Smooth muscle cell of the umbilical artery (primary cell): Measurements from ENCODE around the gene ASB1. TPM values are rescaled to one million over a fixed set of nuclear protein-coding genes. Genes with fewer than 3 reads are reported as not detected.

Source experiments
- total RNA-seq: library from RNA; depleted of rRNA; stranded (reverse); fragments of >200 nt; gene quantifications from 2 replicates; pipeline ENCODE4 v1.2.3, GENCODE V29; 2014

Gene ASB1, protein sequence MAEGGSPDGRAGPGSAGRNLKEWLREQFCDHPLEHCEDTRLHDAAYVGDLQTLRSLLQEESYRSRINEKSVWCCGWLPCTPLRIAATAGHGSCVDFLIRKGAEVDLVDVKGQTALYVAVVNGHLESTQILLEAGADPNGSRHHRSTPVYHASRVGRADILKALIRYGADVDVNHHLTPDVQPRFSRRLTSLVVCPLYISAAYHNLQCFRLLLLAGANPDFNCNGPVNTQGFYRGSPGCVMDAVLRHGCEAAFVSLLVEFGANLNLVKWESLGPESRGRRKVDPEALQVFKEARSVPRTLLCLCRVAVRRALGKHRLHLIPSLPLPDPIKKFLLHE
- 24.1 and 60.6 TPM in 2 replicates for total RNA-seq

GRCh38 chr2:238426568-238427434 is at the start of gene ASB1:
ASB1 (plus strand) TSS chr2:238426927; CDS start chr2:238427071, 144 bp downstream.

Other genes with a start within 250 kb of the ASB1 start
- gene ILKAP, start 223.2 kb upstream of the ASB1 start, total RNA-seq = 18.5 and 21.1 TPM in 2 replicates
- 1.2 and 2.4 TPM in 2 replicates for gene HES6, start 186.9 kb upstream of the ASB1 start, total RNA-seq
- gene PER2, start 138.3 kb upstream of the ASB1 start, total RNA-seq = 1.5 and 5.9 TPM in 2 replicates
- gene TRAF3IP1, start 106.4 kb upstream of the ASB1 start, total RNA-seq = 10.1 and 15.9 TPM in 2 replicates